Measurements from ENCODE around the gene SLC5A5.

DNA sequence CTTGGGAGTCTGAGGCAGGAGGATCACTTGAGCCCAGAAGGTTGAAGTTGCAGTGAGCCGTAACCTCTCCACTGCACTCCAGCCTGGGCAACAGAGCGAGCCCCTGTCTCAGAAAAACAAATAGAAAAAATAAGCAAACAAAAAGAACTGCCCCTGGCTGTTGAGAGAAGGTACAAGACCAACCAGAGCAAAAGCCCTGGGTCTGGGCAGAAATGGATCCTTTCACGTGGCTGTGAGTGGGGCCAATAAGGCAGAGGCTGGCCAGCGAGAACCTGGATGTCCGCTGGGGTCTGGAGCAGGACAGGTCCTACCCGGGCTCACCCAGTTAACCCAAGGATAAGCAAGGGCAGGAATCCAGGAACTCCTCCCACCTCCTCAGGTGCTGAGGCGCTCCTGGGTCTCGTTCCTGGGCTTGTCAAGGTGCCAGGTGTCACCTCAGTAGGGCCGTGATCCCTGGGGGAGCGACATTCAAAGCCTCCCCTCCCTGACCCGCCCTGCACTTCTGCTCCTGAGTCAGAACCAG is 4.7 kb upstream of the SLC5A5 start:
- TF ChIP-seq FOXA1 (IDR thresholded peaks at IDR 0.05) (no peak), HDGF (IDR thresholded peaks at IDR 0.05; ENCODE audit: borderline replicate concordance) (no peak), SP1 (IDR thresholded peaks at IDR 0.05) (no peak), TARDBP (IDR thresholded peaks at IDR 0.05) (no peak), ELF4 (IDR thresholded peaks at IDR 0.05) (no peak), ZNF384 (IDR thresholded peaks at IDR 0.05) (no peak), SUZ12 (IDR thresholded peaks at IDR 0.05) (no peak)

Measured in HEK293T (cell line).